GM18508 (cell line): ENCODE measurements around the gene AFAP1L1.
"Not testable (repeated sequence)": the region's sequence is repeated elsewhere in the genome, so short reads cannot be mapped to it uniquely, and the experiment has no call there.

Experiments used
- ATAC-seq: cut with Tn5 transposase; IDR thresholded peaks from one replicate; pipeline ENCODE4 v1.9.1; 2021; ENCODE audit warnings: moderate number of reproducible peaks; ENCODE audit not compliant: insufficient read depth, unreplicated experiment

The AFAP1L1 gene

GRCh38 chr5:149260761-149261160 is 10.9 kb upstream of the AFAP1L1 start:
- ATAC-seq, result no peak

- no peak for ATAC-seq
Observed at GRCh38 chr5:149261246-149261645, 10.4 kb upstream of the AFAP1L1 start.

GRCh38 chr5:149262315-149262714 is 9.3 kb upstream of the AFAP1L1 start:
- no peak for ATAC-seq

GRCh38 chr5:149264439-149265067 is 7.1 kb upstream of the AFAP1L1 start:
- peak; percentile 63 for ATAC-seq

GRCh38 chr5:149265068-149265465 is 6.6 kb upstream of the AFAP1L1 start:
- ATAC-seq, result no peak

DNA sequence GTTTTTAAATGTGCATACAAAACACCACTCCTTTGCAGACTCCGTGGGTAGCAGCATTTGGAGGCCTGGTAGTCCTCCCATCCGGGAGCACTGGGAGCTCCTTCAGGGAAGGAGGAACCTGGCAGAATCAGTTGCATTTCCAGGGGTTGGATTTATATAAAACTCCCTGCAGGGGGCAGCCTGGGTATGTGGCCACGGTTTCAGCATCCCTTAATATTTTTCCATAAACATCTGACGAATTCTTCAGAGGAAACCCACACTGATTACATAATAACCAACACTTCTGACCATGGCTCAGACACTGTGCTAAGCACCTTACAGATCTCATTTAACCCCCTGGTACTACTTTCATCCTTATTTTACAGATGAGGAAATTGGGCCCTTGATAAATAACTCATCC is 6.1 kb upstream of the AFAP1L1 start:
- ATAC-seq, result no peak

DNA sequence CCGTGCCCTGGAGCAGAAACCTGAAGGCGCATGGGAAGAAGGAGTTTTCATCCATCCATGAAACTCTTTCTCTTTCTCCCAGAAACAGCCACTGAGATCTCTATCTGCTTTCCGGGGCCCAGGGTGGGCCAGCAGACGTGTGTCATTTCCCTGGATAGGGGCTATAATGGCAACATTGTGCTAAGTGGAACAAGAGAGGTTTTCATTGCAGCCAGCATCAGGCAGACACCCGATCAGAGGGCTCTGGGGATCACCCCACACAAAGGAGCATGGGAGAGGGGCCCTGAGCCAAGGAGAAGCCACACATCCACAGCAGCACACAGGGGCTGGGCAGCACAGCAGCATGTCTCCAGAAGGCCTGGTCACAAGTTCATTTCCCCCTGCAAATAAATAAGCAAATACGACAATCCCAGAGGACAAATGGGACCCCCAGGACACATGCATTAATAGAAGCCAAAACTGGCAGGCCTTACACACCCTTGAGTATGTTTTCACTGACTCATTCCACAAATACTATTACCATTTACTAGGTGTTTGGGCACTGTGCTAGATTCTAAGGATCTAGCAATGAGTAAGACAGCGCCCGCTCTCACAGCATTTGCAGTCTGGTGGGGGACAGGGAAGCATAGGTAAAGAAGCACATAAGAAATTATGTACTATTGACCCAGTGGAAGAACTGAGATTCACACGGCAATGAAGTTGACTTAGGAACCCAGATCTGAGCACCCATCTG is 4.3 kb upstream of the AFAP1L1 start:
- ATAC-seq, result no peak

DNA sequence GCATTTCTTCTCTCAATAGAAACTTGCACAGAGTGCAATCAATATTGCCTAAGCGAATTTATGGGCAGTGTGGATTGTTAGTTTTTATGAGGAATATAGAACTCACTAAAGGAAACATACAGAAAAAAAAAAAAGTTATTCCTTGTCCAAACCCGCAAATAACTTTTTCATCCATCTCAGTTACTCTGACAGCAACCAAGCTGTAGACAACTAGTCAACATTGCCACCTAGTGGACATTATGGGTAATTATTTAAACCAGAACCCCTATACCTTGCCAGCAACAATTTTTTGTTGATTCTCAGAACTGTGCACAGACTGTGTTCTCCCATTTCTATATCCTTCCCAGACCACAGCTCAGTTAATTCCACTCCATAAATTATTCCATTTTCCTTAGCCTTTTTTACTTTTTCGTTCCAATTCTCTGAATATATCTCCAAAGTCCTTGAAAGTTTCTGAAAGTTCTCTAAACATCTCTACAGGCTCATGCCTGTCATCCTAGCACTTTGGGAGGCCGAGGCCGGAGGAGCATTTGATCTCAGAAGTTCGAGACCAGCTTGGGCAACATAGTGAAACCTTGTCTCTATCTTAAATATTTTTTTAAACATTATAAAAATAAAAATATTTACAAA is 2.6 kb upstream of the AFAP1L1 start:
- ATAC-seq, result no peak

- no peak for ATAC-seq
Observed at GRCh38 chr5:149271195-149271715, 404 bp upstream of the AFAP1L1 start.

- not testable (repeated sequence) for ATAC-seq
Observed at GRCh38 chr5:149272781-149273180, 1.1 kb downstream of the AFAP1L1 start.

GRCh38 chr5:149273237-149273636 is 1.6 kb downstream of the AFAP1L1 start:
- no peak for ATAC-seq

DNA sequence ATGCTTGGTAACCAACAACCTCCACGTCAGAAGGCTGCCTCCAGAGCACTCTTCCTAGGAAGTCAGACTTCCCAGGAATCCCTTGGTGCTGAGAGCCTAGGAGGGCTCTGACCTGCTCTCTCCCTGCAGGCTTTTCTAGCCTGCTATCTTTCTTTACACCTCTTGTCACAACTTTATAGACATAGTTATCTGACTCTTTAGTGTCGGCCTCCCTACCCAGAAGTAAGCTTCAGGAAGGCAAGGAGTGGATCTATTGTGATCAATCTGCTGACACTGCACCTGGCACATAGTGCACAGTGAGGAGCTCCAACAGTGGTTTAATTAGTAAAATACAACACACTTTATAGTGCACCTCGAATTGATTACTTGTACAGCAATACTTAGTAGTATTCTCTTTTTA is 2.3 kb downstream of the AFAP1L1 start:
- ATAC-seq, result no peak

DNA sequence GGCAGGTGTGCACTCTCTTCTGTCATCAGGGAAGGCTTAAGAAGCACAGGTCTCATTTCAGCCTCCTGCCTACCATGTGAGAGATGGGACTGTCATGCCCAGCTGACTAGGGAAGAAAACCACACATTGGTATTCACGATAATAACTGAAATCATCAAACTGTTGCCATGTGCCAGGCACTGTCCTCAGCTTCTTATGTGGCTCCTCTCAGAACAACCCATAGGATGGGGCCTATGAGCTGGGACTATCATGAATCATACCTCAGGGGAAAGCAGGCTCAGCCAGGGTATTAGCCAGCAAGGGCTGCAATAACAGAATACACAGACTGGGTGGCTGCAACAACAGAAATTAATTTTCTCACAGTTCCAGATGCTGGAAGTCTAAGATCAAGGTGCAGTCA is 3.3 kb downstream of the AFAP1L1 start:
- no peak for ATAC-seq

DNA sequence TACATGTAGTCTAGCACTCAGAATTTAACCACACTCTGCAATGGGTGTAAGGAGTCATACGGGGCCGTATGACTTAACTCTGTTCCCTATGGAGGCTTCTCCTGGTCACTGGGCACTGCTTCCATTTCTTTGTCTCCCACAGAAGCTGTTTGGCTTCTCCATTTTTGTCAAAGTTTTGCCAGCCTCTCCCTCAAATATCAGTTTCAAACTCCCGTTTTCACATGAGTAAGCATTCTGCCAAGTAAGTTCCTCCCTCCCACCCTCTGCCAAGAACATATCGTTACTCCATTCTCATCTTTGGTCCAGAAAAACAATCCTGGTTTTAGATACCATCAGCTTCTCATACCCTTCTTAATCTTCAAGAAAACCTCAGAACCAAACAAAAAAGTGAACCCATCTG is 6.1 kb downstream of the AFAP1L1 start:
- ATAC-seq, result no peak

- no peak for ATAC-seq
Observed at GRCh38 chr5:149278451-149279210, 7.0 kb downstream of the AFAP1L1 start.

DNA sequence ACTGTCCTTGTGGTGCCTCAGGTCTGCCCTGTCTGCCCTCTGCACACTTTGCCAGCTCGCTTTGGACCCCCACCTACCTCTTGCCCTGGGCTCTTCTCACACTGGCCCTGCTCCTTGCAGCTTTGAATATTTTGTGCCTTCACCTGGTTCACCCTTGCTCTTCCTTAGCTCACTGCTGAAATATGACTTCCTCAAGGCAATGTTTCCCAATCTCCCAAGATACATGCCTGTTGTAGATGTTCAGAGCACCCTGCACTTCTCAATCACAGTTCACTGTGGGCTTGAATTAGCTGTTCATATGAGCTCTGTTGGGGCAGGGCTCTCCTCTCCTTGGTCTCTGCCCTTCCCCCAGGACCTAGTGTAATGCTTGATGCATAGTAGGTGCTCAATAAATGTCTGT is 8.0 kb downstream of the AFAP1L1 start:
- ATAC-seq, result no peak

- no peak for ATAC-seq
Observed at GRCh38 chr5:149280124-149280523, 8.5 kb downstream of the AFAP1L1 start.

DNA sequence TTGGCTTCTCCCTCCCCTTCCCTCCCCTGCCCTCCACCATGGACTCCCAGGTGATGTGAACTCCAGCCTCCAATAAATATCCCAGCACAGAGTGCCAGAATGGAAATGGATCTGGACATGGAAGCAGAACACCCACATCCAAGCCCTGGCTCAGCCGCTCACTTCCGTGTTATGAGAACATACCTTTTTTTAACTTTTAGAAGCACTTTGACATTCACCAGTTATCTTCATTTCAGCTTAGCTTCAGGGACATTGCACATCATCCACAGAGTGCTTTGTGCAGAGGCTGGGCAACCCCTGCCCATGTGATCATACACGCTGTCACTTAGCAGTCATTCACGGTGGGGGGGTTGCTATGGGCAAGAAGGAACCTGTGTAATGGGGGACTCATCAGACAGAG is 9.1 kb downstream of the AFAP1L1 start:
- no peak for ATAC-seq

GRCh38 chr5:149282027-149282965 is 10.6 kb downstream of the AFAP1L1 start:
- no peak for ATAC-seq

DNA sequence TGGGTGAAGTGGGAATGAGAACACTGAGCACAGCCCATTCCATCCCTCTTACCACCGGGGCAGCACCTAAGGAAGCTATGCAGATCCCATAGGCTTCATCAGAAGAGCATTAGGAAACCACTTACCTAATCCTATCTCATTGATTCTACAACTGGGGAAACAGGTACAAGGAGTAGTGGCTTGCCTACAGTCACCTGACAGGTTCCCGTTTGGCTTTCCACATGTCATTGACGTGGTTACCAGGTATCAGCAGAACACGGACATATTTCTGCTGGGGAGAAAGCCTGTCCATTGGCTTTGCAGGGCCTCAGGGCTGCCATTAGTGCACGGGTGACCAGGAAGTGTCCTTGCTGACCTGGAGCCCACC is 11.3 kb downstream of the AFAP1L1 start:
- ATAC-seq, result no peak
